ENCODE measurements around the gene C1QTNF1.

C1QTNF1 gene

GRCh38 chr17:79023886-79024771, at the start of gene C1QTNF1:
TSS of gene C1QTNF1 (plus strand) at chr17:79024169. CDS start at chr17:79043969, 19,800 bp downstream.
- no peak for TF ChIP-seq CTCF (IDR thresholded peaks at IDR 0.05; ENCODE audit: low read depth, low read length, missing control alignments)
- no peak for DNase-seq
- H3K36me3 ChIP-seq (replicated peaks): no peaks in the 10 kb centered on the region
- peak within 1 kb of the TSS; percentile 61 for H3K4me3 ChIP-seq (ENCODE audit: low read depth, low read length)
- no peak within 1 kb of the TSS for H3K27ac ChIP-seq
- in situ Hi-C loops (cut with HindIII; ENCODE audit: low pct_ligation_motif_present, low sequenced_read_pairs): no loop called here
- peaks cover 19% of the 10 kb centered on the region for H3K27me3 ChIP-seq (replicated peaks)

GRCh38 chr17:78974635-78975591, 49.1 kb upstream of the C1QTNF1 start:
- peak; percentile 68 for DNase-seq
- no peak for TF ChIP-seq CTCF (IDR thresholded peaks at IDR 0.05; ENCODE audit: low read depth, low read length, missing control alignments)
- Histone ChIP-seq H3K27ac (no peak overlapping the region), H3K4me3 (ENCODE audit: low read depth, low read length) (no peak overlapping the region), H3K27me3 (replicated peaks) (no peaks in the 10 kb centered on the region), H3K36me3 (replicated peaks) (peaks cover 15% of the 10 kb centered on the region)
- in situ Hi-C loops (cut with HindIII; ENCODE audit: low pct_ligation_motif_present, low sequenced_read_pairs): no loop called here

- Histone ChIP-seq H3K27ac (no peak overlapping the region), H3K36me3 (replicated peaks) (peaks cover 15% of the 10 kb centered on the region), H3K27me3 (replicated peaks) (no peaks in the 10 kb centered on the region), H3K4me3 (ENCODE audit: low read depth, low read length) (no peak overlapping the region)
- no peak for TF ChIP-seq CTCF (IDR thresholded peaks at IDR 0.05; ENCODE audit: low read depth, low read length, missing control alignments)
- no peak for DNase-seq
- in situ Hi-C loops (cut with HindIII; ENCODE audit: low pct_ligation_motif_present, low sequenced_read_pairs): no loop called here
Observed at GRCh38 chr17:78976907-78977680, 46.9 kb upstream of the C1QTNF1 start.

- in situ Hi-C loops (cut with HindIII; ENCODE audit: low pct_ligation_motif_present, low sequenced_read_pairs): no loop called here
- no peaks in the 10 kb centered on the region for H3K27me3 ChIP-seq (replicated peaks)
- H3K36me3 ChIP-seq (replicated peaks): peaks cover 15% of the 10 kb centered on the region
- no peak for TF ChIP-seq CTCF (IDR thresholded peaks at IDR 0.05; ENCODE audit: low read depth, low read length, missing control alignments)
- no peak for DNase-seq
- H3K27ac ChIP-seq: no peak overlapping the region
- H3K4me3 ChIP-seq (ENCODE audit: low read depth, low read length): no peak overlapping the region
Observed at GRCh38 chr17:78977681-78977943, 46.4 kb upstream of the C1QTNF1 start.

GRCh38 chr17:78977997-78978973, 45.7 kb upstream of the C1QTNF1 start:
- no peak overlapping the region for H3K27ac ChIP-seq
- H3K36me3 ChIP-seq (replicated peaks): peaks cover 15% of the 10 kb centered on the region
- no peaks in the 10 kb centered on the region for H3K27me3 ChIP-seq (replicated peaks)
- no peak for DNase-seq
- no peak for TF ChIP-seq CTCF (IDR thresholded peaks at IDR 0.05; ENCODE audit: low read depth, low read length, missing control alignments)
- no peak overlapping the region for H3K4me3 ChIP-seq (ENCODE audit: low read depth, low read length)
- in situ Hi-C loops (cut with HindIII; ENCODE audit: low pct_ligation_motif_present, low sequenced_read_pairs): no loop called here
